ENCODE data around the gene SLC7A7.
"Not testable (repeated sequence)": the region's sequence is repeated elsewhere in the genome, so short reads cannot be mapped to it uniquely, and the experiment has no call there.

SLC7A7 gene

GRCh38 chr14:22856428-22856827, 41.2 kb upstream of the SLC7A7 start:
- no peak overlapping the region for H2AK5ac ChIP-seq (ENCODE audit: low read length)
- H3K27me3 ChIP-seq (ENCODE audit: insufficient read depth, low read length), result no peaks in the 10 kb centered on the region
- peaks cover 2% of the 10 kb centered on the region for H3K79me2 ChIP-seq (ENCODE audit: control insufficient read depth, insufficient read depth, low read length, poor library complexity)
- no peak overlapping the region for H3K4me3 ChIP-seq (ENCODE audit: low read depth, low read length)
- no peak overlapping the region for H3K27ac ChIP-seq (ENCODE audit: low read depth, low read length)
- H2BK5ac ChIP-seq (ENCODE audit: low read depth, low read length, poor library complexity), result no peak overlapping the region
- H3K23ac ChIP-seq (ENCODE audit: low read length), result no peak overlapping the region
- no peak overlapping the region for H3K18ac ChIP-seq (ENCODE audit: low read length)
- DNase-seq, result no peak
- no peak overlapping the region for H3K14ac ChIP-seq (ENCODE audit: low read length)
- H2BK12ac ChIP-seq (ENCODE audit: low read length), result no peak overlapping the region
- H4K8ac ChIP-seq (ENCODE audit: low read depth, low read length), result no peak overlapping the region
- WGBS (ENCODE audit: extremely low coverage, insufficient coverage, insufficient read length), result no CpG with 5 or more reads among the region's 5 CpGs
- no peaks in the 10 kb centered on the region for H3K9me3 ChIP-seq (ENCODE audit: insufficient read depth, low read depth, low read length)
- no peak overlapping the region for H3K4ac ChIP-seq (ENCODE audit: low read depth, low read length)
- peaks cover 2 to 6% of the 10 kb centered on the region in 2 experiments for H3K4me1 ChIP-seq (ENCODE audit: control insufficient read depth in 1 of 2, insufficient read depth in 2 of 2, low read length in 2 of 2)
- H3K9ac ChIP-seq (ENCODE audit: low read length), result no peak overlapping the region
- no peaks in the 10 kb centered on the region for H3K36me3 ChIP-seq (ENCODE audit: control insufficient read depth in 1 of 2, insufficient read depth in 2 of 2, low read length in 2 of 2)
- no peak overlapping the region for H3K4me2 ChIP-seq (ENCODE audit: low read length)
- no peak overlapping the region for H4K12ac ChIP-seq (ENCODE audit: low read depth, low read length)
- H2AFZ ChIP-seq (ENCODE audit: insufficient read depth, low read length, poor library complexity), result no peak overlapping the region
- H4K91ac ChIP-seq (ENCODE audit: low read depth, low read length), result no peak overlapping the region
- no peak overlapping the region for H2BK120ac ChIP-seq (ENCODE audit: insufficient read depth, low read length, poor library complexity)
- H3K79me1 ChIP-seq (ENCODE audit: low read length), result peaks cover 6% of the 10 kb centered on the region

GRCh38 chr14:22854963-22855724, 39.9 kb upstream of the SLC7A7 start:
- Histone ChIP-seq H3K36me3 (ENCODE audit: control insufficient read depth in 1 of 2, insufficient read depth in 2 of 2, low read length in 2 of 2) (no peaks in the 10 kb centered on the region), H2BK120ac (ENCODE audit: insufficient read depth, low read length, poor library complexity) (no peak overlapping the region), H2BK5ac (ENCODE audit: low read depth, low read length, poor library complexity) (no peak overlapping the region), H4K91ac (ENCODE audit: low read depth, low read length) (no peak overlapping the region), H3K9me3 (ENCODE audit: insufficient read depth, low read depth, low read length) (no peaks in the 10 kb centered on the region), H3K9ac (ENCODE audit: low read length) (no peak overlapping the region), H3K4me2 (ENCODE audit: low read length) (no peak overlapping the region), H3K4ac (ENCODE audit: low read depth, low read length) (no peak overlapping the region), H3K4me1 (ENCODE audit: control insufficient read depth in 1 of 2, insufficient read depth in 2 of 2, low read length in 2 of 2) (peaks cover 12 to 16% of the 10 kb centered on the region in 2 experiments), H3K4me3 (ENCODE audit: low read depth, low read length) (no peak overlapping the region), H4K8ac (ENCODE audit: low read depth, low read length) (no peak overlapping the region), H4K12ac (ENCODE audit: low read depth, low read length) (no peak overlapping the region), H3K23ac (ENCODE audit: low read length) (no peak overlapping the region), H2AK5ac (ENCODE audit: low read length) (no peak overlapping the region), H3K14ac (ENCODE audit: low read length) (no peak overlapping the region), H3K79me1 (ENCODE audit: low read length) (peaks cover 6% of the 10 kb centered on the region), H3K79me2 (ENCODE audit: control insufficient read depth, insufficient read depth, low read length, poor library complexity) (peaks cover 2% of the 10 kb centered on the region), H2BK12ac (ENCODE audit: low read length) (peak overlapping the region; percentile 36), H2AFZ (ENCODE audit: insufficient read depth, low read length, poor library complexity) (no peak overlapping the region), H3K27me3 (ENCODE audit: insufficient read depth, low read length) (no peaks in the 10 kb centered on the region), H3K27ac (ENCODE audit: low read depth, low read length) (no peak overlapping the region), H3K18ac (ENCODE audit: low read length) (no peak overlapping the region)
- DNase-seq, result no peak
- no CpG with 5 or more reads among the region's 8 CpGs for WGBS (ENCODE audit: extremely low coverage, insufficient coverage, insufficient read length)

- peaks cover 12 to 19% of the 10 kb centered on the region in 2 experiments for H3K4me1 ChIP-seq (ENCODE audit: control insufficient read depth in 1 of 2, insufficient read depth in 2 of 2, low read length in 2 of 2)
- not testable (repeated sequence) for H4K12ac ChIP-seq (ENCODE audit: low read depth, low read length); H3K27ac ChIP-seq (ENCODE audit: low read depth, low read length); H3K36me3 ChIP-seq (ENCODE audit: control insufficient read depth in 1 of 2, insufficient read depth in 2 of 2, low read length in 2 of 2); H4K91ac ChIP-seq (ENCODE audit: low read depth, low read length); H3K18ac ChIP-seq (ENCODE audit: low read length); H2BK5ac ChIP-seq (ENCODE audit: low read depth, low read length, poor library complexity); H3K79me1 ChIP-seq (ENCODE audit: low read length); H3K9me3 ChIP-seq (ENCODE audit: insufficient read depth, low read depth, low read length); H3K4ac ChIP-seq (ENCODE audit: low read depth, low read length); H2AK5ac ChIP-seq (ENCODE audit: low read length); H2BK12ac ChIP-seq (ENCODE audit: low read length); H4K8ac ChIP-seq (ENCODE audit: low read depth, low read length); H3K27me3 ChIP-seq (ENCODE audit: insufficient read depth, low read length); H3K14ac ChIP-seq (ENCODE audit: low read length); H2BK120ac ChIP-seq (ENCODE audit: insufficient read depth, low read length, poor library complexity); H3K4me2 ChIP-seq (ENCODE audit: low read length); H2AFZ ChIP-seq (ENCODE audit: insufficient read depth, low read length, poor library complexity); H3K4me3 ChIP-seq (ENCODE audit: low read depth, low read length); DNase-seq; H3K79me2 ChIP-seq (ENCODE audit: control insufficient read depth, insufficient read depth, low read length, poor library complexity); H3K23ac ChIP-seq (ENCODE audit: low read length); H3K9ac ChIP-seq (ENCODE audit: low read length)
- no CpG with 5 or more reads among the region's 11 CpGs for WGBS (ENCODE audit: extremely low coverage, insufficient coverage, insufficient read length)
Observed at GRCh38 chr14:22854296-22854695, 39.1 kb upstream of the SLC7A7 start.

- Histone ChIP-seq H2BK5ac (ENCODE audit: low read depth, low read length, poor library complexity) (peak overlapping the region; percentile 33), H4K91ac (ENCODE audit: low read depth, low read length) (peak overlapping the region; percentile 94), H3K4me2 (ENCODE audit: low read length) (peak overlapping the region; percentile 83), H3K9ac (ENCODE audit: low read length) (peak overlapping the region; percentile 78), H3K79me1 (ENCODE audit: low read length) (peaks cover 11% of the 10 kb centered on the region), H3K36me3 (ENCODE audit: control insufficient read depth in 1 of 2, insufficient read depth in 2 of 2, low read length in 2 of 2) (peaks cover 0 to 3% of the 10 kb centered on the region in 2 experiments), H3K9me3 (ENCODE audit: insufficient read depth, low read depth, low read length) (no peaks in the 10 kb centered on the region), H3K4ac (ENCODE audit: low read depth, low read length) (peak overlapping the region; percentile 13), H4K8ac (ENCODE audit: low read depth, low read length) (peak overlapping the region; percentile 87), H3K14ac (ENCODE audit: low read length) (peak overlapping the region; percentile 82), H3K27me3 (ENCODE audit: insufficient read depth, low read length) (no peaks in the 10 kb centered on the region), H3K4me3 (ENCODE audit: low read depth, low read length) (peak overlapping the region; percentile 33), H2AFZ (ENCODE audit: insufficient read depth, low read length, poor library complexity) (peak overlapping the region; percentile 91), H3K23ac (ENCODE audit: low read length) (no peak overlapping the region), H3K18ac (ENCODE audit: low read length) (peak overlapping the region; percentile 63), H2BK12ac (ENCODE audit: low read length) (peak overlapping the region; percentile 87), H4K12ac (ENCODE audit: low read depth, low read length) (peak overlapping the region; percentile 79), H2AK5ac (ENCODE audit: low read length) (peak overlapping the region; percentile 45), H2BK120ac (ENCODE audit: insufficient read depth, low read length, poor library complexity) (peak overlapping the region; percentile 84), H3K4me1 (ENCODE audit: control insufficient read depth in 1 of 2, insufficient read depth in 2 of 2, low read length in 2 of 2) (peaks cover 16 to 26% of the 10 kb centered on the region in 2 experiments), H3K27ac (ENCODE audit: low read depth, low read length) (no peak overlapping the region), H3K79me2 (ENCODE audit: control insufficient read depth, insufficient read depth, low read length, poor library complexity) (peaks cover 2% of the 10 kb centered on the region)
- DNase-seq, result peak; percentile 82 to 91
- WGBS (ENCODE audit: extremely low coverage, insufficient coverage, insufficient read length), result no CpG with 5 or more reads among the region's 20 CpGs
Observed at GRCh38 chr14:22852940-22853767, 37.9 kb upstream of the SLC7A7 start.

All from trophoblast cell (in vitro differentiated cells and primary cell).